ENCODE data around the gene SNRNP25.
"Not testable (repeated sequence)": the region's sequence is repeated elsewhere in the genome, so short reads cannot be mapped to it uniquely, and the experiment has no call there.

Gene SNRNP25

DNA sequence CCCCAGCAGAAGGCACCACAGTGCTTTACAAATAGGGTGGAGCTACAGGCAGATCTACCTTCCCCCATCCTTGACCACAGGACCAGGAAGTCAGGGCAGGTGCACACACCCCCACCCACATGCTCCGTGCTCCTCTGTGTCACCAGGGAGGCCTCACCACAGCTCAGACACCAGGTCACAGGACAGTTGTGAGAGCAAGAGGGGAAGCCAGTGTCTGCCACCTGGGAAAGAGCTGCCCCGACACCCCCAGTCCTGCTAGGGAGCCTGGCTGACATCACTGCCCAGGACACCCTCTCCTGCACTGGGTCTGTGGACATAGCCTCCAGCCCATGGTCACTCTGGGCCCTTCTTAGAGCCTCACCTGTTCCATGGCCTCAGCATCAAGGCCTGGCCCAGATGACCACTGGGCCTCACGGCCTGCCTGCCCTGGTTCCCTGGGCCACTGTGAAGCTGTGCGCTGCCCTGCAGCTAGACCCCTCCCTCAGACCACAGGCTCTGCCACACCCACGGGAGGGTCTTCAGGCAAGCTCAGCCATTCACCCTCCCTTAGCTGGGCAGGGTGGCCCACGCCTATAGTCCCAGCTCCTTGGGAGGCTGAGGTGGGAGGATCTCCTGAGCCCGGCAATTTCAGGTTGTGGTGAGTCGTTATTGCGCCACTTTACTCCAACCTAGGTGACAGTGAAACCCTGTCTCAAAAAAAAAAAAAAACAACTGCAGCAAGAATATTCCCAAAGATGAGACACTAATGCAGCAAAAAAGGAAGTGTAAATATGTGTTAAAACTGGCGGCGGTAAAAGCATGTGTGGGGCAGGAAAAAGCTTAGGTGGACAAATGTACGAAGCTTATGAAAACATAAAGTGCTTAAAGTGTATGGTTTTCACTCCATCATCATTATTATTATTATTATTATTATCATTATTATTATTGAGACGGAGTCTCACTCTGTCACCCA is 14.4 kb upstream of the SNRNP25 start:
- intact Hi-C loops (cut with DNase I), result no loop called here
- DNase-seq, result peak in 2 of 42 donors; percentile 9 to 21

GRCh38 chr16:41439-42068 is 12.1 kb upstream of the SNRNP25 start:
- no peak for DNase-seq
- intact Hi-C loops (cut with DNase I), result no loop called here

GRCh38 chr16:42069-42457 is 11.6 kb upstream of the SNRNP25 start:
- DNase-seq, result no peak
- intact Hi-C loops (cut with DNase I), result no loop called here

- intact Hi-C loops (cut with DNase I), result no loop called here
- no peak for DNase-seq
Measured at GRCh38 chr16:42691-43090, 10.9 kb upstream of the SNRNP25 start.

DNA sequence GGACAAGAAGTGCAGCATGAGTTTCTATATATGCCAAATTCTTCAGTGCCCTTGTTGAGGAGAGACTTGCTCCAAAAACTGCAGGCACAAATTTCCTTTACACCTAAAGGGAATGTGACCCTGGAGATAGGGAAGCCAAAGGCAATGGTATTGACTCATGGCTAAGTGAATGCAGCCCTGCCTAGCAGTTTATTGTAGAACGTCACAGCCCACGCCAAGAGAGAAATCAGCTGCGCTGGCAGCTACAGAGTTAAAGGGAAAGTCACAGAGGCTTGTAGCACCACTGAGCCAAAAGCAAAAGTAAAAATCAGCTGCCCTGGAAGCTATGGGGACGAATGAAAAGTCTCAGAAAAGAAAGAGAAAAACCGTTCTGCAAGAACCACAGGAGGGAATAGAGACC is 10.3 kb upstream of the SNRNP25 start:
- intact Hi-C loops (cut with DNase I), result no loop called here
- no peak for DNase-seq

GRCh38 chr16:44655-45054 is 9.0 kb upstream of the SNRNP25 start:
- DNase-seq, result peak in 1 of 42 donors; percentile 24
- intact Hi-C loops (cut with DNase I), result no loop called here

DNA sequence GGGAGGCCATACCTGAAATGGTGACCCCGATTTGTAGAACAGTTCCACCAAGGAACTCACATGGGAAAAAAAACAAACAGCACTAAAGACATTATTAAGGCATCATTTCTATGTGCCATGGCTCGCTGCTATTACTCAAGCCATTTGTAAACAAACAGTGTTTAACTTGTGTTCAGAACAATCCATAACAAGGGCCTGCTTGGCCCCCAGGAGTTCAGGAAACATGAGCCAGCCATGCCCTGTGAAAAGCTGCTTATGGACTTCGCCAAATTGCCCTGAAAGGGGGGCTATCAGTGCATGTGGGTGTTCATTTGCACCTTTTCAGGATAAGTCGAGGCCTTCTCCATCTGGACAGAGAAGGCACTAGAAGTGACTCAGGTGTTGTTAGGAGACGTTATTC is 8.2 kb upstream of the SNRNP25 start:
- intact Hi-C loops (cut with DNase I), result no loop called here
- DNase-seq, result no peak

- intact Hi-C loops (cut with DNase I), result not testable (repeated sequence)
Measured at GRCh38 chr16:46510-46909, 7.1 kb upstream of the SNRNP25 start.

DNA sequence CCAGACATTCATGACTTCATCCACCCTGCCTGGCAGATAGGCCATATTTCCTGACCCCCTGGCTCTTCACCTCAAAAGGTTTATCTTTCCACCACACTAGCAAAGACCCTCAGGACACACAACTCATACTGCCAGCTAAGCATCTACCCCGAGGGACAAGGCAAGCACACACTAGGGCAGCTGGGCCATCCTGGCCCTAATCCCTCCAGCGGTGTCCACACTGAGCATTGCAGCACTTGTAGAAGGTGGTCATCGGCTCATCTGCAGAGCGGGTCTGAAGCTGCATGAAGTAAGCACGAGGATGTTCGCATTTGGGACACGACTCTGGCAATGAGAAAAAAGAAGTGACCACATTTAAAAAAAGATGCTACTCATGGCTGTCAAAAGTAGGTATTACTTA is 6.4 kb upstream of the SNRNP25 start:
- peak in 3 of 42 donors; percentile 2 to 29 (median 3) for DNase-seq

More at GRCh38 chr16:46510-46909, 7.1 kb upstream of the SNRNP25 start:
- not testable (repeated sequence) for DNase-seq

DNA sequence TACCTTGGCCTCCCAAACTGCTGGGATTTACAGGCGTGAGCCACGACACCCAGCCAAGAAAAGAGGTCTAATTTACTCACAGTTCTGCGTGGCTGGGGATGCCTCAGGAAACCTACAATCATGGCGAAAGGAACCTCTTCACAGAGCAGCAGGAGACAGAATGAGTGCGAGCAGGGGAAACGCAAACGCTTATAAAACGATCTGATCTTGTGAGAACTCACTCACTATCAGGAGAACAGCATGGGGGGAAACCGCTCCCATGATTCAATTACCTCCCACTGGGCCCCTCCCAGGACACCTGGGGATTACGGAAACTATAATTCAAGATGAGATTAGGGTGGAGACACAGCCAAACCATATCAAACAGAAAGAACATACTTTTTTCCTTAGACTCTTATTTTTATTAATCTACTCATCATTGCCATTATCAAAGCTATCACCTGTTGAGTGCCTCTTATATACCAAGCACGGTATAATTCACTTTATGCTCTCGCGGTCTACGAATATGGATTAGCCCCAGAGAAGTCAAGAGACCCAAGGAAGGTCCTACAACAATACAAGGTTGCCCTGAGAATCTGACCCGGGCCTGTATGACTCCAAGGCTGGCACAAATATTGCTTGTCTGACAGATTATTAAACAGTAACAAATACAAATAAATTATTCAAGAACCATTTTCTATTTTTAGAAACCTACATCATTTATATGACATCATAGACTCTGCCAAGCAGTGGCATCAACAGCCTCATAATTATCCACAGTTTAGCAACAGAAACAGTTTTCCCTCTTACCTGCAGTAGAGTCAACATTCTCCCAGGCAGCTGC is 2.6 kb upstream of the SNRNP25 start:
- no peak for DNase-seq
- intact Hi-C loops (cut with DNase I), result no loop called here

More for the DNA sequence above, 6.4 kb upstream of the SNRNP25 start:
- intact Hi-C loops (cut with DNase I), result no loop called here

DNA sequence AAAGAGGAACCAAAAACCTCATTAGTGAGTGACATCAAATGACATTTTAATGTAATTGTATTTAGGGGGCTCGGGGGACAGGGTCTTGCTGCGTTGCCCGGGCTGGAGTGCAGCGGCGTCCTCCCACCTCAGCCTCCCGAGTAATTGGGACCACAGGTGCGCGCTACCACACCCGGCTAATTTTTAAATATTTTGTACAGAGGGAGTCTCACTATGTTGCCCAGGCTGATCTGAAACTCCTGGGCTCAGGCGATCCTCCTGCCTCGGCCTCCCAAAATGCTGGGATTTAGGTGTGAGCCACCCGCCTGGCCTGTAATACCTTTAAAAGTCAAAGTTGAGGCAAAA is 581 bp downstream of the SNRNP25 start:
- no peak for DNase-seq
- intact Hi-C loops (cut with DNase I), result no loop called here

DNA sequence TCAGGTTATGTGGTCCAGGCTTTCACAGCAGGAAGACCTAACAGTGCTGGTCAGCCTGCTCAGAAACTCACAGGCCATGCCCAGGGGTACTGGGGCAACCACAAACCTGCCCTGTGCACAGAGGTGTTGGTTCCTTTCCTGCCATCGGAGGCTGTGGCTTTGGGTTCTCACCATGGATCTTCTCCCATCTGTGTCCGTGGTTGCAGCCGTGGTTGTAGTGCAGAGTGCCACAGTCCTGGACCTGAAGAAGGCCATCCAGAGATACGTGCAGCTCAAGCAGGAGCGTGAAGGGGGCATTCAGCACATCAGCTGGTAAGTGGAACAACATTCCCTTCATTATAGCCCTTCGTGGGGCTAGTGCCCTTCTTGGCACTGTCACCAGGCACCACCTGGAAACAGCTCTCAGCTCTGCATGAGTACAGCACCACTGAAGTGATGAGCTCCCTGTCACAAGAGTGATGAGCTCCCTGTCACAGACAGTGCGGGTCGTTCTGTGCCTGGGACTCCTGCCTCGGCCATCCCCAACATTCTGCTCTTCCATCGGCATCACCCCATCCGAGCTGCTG is 2.0 kb downstream of the SNRNP25 start:
- intact Hi-C loops (cut with DNase I), result no loop called here
- DNase-seq, result peak in 1 of 42 donors; percentile 3

GRCh38 chr16:56231-56927 is 2.8 kb downstream of the SNRNP25 start:
- peak in 2 of 42 donors; percentile 0 to 2 for DNase-seq
- intact Hi-C loops (cut with DNase I), result no loop called here

- no peak for DNase-seq
- intact Hi-C loops (cut with DNase I), result no loop called here
Measured at GRCh38 chr16:57711-58110, 4.1 kb downstream of the SNRNP25 start.

DNA sequence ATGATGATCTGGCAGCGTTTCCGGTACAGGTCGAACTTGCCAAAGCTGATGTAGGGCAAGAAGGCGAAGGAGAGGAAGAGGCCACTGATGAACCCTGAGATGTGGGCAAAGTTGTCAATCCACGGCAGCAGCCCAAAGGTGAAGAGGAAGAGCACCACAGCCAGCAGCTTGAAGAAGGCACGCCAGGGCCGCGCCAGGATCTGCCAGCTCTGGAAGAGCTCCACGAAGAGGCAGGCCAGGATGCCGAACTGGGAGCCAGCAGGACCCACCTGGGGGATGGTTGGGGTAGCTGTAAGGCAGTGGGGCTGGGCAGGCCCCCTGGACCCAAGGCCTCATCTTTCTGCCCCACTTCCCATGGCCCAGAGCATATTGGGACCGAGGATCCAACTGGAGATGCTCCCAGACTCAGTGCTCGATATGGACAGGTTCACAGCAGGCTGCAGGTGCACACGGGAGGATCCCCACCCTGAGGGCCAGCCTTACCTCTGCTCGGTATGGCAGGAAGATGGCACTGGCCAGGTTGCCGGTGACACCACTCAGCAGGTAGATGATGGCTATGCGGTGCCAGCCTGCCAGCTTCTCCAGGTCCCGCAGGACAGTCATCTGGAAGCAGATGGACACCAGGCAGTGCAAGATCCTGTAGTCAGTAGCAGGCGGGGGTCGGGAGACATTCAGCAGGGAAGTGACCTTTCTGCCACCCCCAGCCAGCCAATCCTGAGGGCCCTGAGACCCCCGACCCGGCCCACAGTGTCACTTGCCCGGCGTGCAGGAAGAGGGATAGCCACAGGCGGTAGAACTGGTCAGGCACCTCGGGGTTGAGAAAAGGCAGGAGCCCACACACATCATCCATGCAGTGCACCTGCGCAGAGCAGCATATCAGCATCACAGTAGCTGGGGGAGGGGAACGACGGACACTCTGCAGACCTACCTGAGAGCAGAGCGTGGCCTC is 5.1 kb downstream of the SNRNP25 start:
- intact Hi-C loops (cut with DNase I), result no loop called here
- DNase-seq, result peak in 1 of 42 donors; percentile 12

GRCh38 chr16:59440-60059 is 5.9 kb downstream of the SNRNP25 start:
- no peak for DNase-seq
- intact Hi-C loops (cut with DNase I), result no loop called here

- intact Hi-C loops (cut with DNase I), result no loop called here
- DNase-seq, result no peak
Measured at GRCh38 chr16:60166-60565, 6.5 kb downstream of the SNRNP25 start.
